Measurements from ENCODE around the gene ELOVL7.
"Not testable (repeated sequence)": the region's sequence is repeated elsewhere in the genome, so short reads cannot be mapped to it uniquely, and the experiment has no call there.

Gene ELOVL7
- total RNA-seq, result 0.21 to 0.24 reads per million in 2 donors

GRCh38 chr5:60843936-60844905 is at the start of gene ELOVL7:
Gene ELOVL7, minus strand, starts transcription at chr5:60844269. Its CDS starts 56,872 bp downstream, at chr5:60787397.
- no peak for DNase-seq

- DNase-seq, result no peak
Measured at GRCh38 chr5:60893521-60893920, 49.5 kb upstream of the ELOVL7 start.

GRCh38 chr5:60891667-60892066 is 47.6 kb upstream of the ELOVL7 start:
- DNase-seq, result no peak

GRCh38 chr5:60888359-60889061 is 44.4 kb upstream of the ELOVL7 start:
- no peak for DNase-seq

GRCh38 chr5:60887746-60888145 is 43.7 kb upstream of the ELOVL7 start:
- DNase-seq, result no peak

- no peak for DNase-seq
Measured at GRCh38 chr5:60887096-60887495, 43.0 kb upstream of the ELOVL7 start.

GRCh38 chr5:60886158-60886557 is 42.1 kb upstream of the ELOVL7 start:
- DNase-seq, result no peak

GRCh38 chr5:60883229-60883628 is 39.2 kb upstream of the ELOVL7 start:
- DNase-seq, result no peak

GRCh38 chr5:60872892-60873291 is 28.8 kb upstream of the ELOVL7 start:
- DNase-seq, result no peak

GRCh38 chr5:60870857-60871256 is 26.8 kb upstream of the ELOVL7 start:
- no peak for DNase-seq

- DNase-seq, result not testable (repeated sequence)
Measured at GRCh38 chr5:60860572-60860971, 16.5 kb upstream of the ELOVL7 start.

GRCh38 chr5:60856066-60856465 is 12.0 kb upstream of the ELOVL7 start:
- DNase-seq, result no peak

- DNase-seq, result no peak
Measured at GRCh38 chr5:60852940-60853339, 8.9 kb upstream of the ELOVL7 start.

GRCh38 chr5:60852317-60852716 is 8.2 kb upstream of the ELOVL7 start:
- DNase-seq, result no peak

- DNase-seq, result no peak
Measured at GRCh38 chr5:60851626-60852025, 7.6 kb upstream of the ELOVL7 start.

- no peak for DNase-seq
Measured at GRCh38 chr5:60846298-60846697, 2.2 kb upstream of the ELOVL7 start.

- no peak for DNase-seq
Measured at GRCh38 chr5:60843386-60843935, 608 bp downstream of the ELOVL7 start.

GRCh38 chr5:60842871-60843385 is 1.1 kb downstream of the ELOVL7 start:
- no peak for DNase-seq

- DNase-seq, result no peak
Measured at GRCh38 chr5:60841361-60841760, 2.7 kb downstream of the ELOVL7 start.

- DNase-seq, result no peak
Measured at GRCh38 chr5:60836131-60836530, 7.9 kb downstream of the ELOVL7 start.

- DNase-seq, result no peak
Measured at GRCh38 chr5:60835554-60835953, 8.5 kb downstream of the ELOVL7 start.

GRCh38 chr5:60833520-60833919 is 10.5 kb downstream of the ELOVL7 start:
- no peak for DNase-seq

GRCh38 chr5:60830581-60831127 is 13.4 kb downstream of the ELOVL7 start:
- DNase-seq, result no peak

Measured in T-helper 9 cell (primary cell).